KOPT-K1 (cell line): Measurements from ENCODE around the gene PPARG.
"Not testable (repeated sequence)": the region's sequence is repeated elsewhere in the genome, so short reads cannot be mapped to it uniquely, and the experiment has no call there.

Source experiments
- H3K27ac ChIP-seq: fragments of 200-600 bp; sonication (generic); 2 replicates; pipeline ENCODE4 v1.5.1; 2016; ENCODE audit warnings: antibody characterized with exemption, mild to moderate bottlenecking, low read depth, low read length; ENCODE audit not compliant: poor library complexity, severe bottlenecking
- H3K36me3 ChIP-seq: fragments of 200-600 bp; sonication (generic); 2 replicates; pipeline ENCODE4 v1.5.1; 2017; ENCODE audit warnings: antibody characterized with exemption, mild to moderate bottlenecking, low read length, moderate library complexity; ENCODE audit not compliant: insufficient read depth
- H3K9me3 ChIP-seq: fragments of 200-600 bp; sonication (generic); 2 replicates; pipeline ENCODE4 v1.5.1; 2017; ENCODE audit warnings: antibody characterized with exemption, low read length, mild to moderate bottlenecking; ENCODE audit not compliant: insufficient read depth, poor library complexity, severe bottlenecking

PPARG gene

GRCh38 chr3:12384451-12385233 is 95.8 kb downstream of the PPARG start:
- Histone ChIP-seq H3K27ac (no peak overlapping the region), H3K36me3 (no peaks in the 10 kb centered on the region), H3K9me3 (no peaks in the 10 kb centered on the region)

- H3K9me3 ChIP-seq, H3K27ac ChIP-seq, H3K36me3 ChIP-seq: not testable (repeated sequence)
Measured at GRCh38 chr3:12386514-12387291, 97.8 kb downstream of the PPARG start.

- H3K9me3 ChIP-seq: no peaks in the 10 kb centered on the region
- H3K36me3 ChIP-seq: no peaks in the 10 kb centered on the region
- no peak overlapping the region for H3K27ac ChIP-seq
Measured at GRCh38 chr3:12388185-12388584, 99.3 kb downstream of the PPARG start.

- H3K27ac ChIP-seq: no peak overlapping the region
- H3K36me3 ChIP-seq: no peaks in the 10 kb centered on the region
- H3K9me3 ChIP-seq: no peaks in the 10 kb centered on the region
Measured at GRCh38 chr3:12392101-12392878, 103.4 kb downstream of the PPARG start.

- no peaks in the 10 kb centered on the region for H3K36me3 ChIP-seq
- H3K27ac ChIP-seq: no peak overlapping the region
- H3K9me3 ChIP-seq: no peaks in the 10 kb centered on the region
Measured at GRCh38 chr3:12393894-12394293, 105.0 kb downstream of the PPARG start.

GRCh38 chr3:12394569-12395271 is 105.8 kb downstream of the PPARG start:
- Histone ChIP-seq H3K9me3 (no peaks in the 10 kb centered on the region), H3K36me3 (no peaks in the 10 kb centered on the region), H3K27ac (no peak overlapping the region)

- no peaks in the 10 kb centered on the region for H3K9me3 ChIP-seq
- H3K36me3 ChIP-seq: no peaks in the 10 kb centered on the region
- no peak overlapping the region for H3K27ac ChIP-seq
Measured at GRCh38 chr3:12395349-12396012, 106.6 kb downstream of the PPARG start.

GRCh38 chr3:12396471-12396870 is 107.6 kb downstream of the PPARG start:
- H3K36me3 ChIP-seq: no peaks in the 10 kb centered on the region

GRCh38 chr3:12399226-12399625 is 110.4 kb downstream of the PPARG start:
- H3K36me3 ChIP-seq: no peaks in the 10 kb centered on the region
- H3K9me3 ChIP-seq: no peaks in the 10 kb centered on the region
- H3K27ac ChIP-seq: no peak overlapping the region

More at GRCh38 chr3:12396471-12396870, 107.6 kb downstream of the PPARG start:
- Histone ChIP-seq H3K9me3 (no peaks in the 10 kb centered on the region), H3K27ac (no peak overlapping the region)

GRCh38 chr3:12400616-12401194 is 111.8 kb downstream of the PPARG start:
- H3K36me3 ChIP-seq: no peaks in the 10 kb centered on the region
- no peak overlapping the region for H3K27ac ChIP-seq

GRCh38 chr3:12401208-12401607 is 112.3 kb downstream of the PPARG start:
- Histone ChIP-seq H3K9me3 (no peaks in the 10 kb centered on the region), H3K36me3 (no peaks in the 10 kb centered on the region), H3K27ac (no peak overlapping the region)

More at GRCh38 chr3:12400616-12401194, 111.8 kb downstream of the PPARG start:
- H3K9me3 ChIP-seq: no peaks in the 10 kb centered on the region

GRCh38 chr3:12405432-12406272 is 116.8 kb downstream of the PPARG start:
- no peaks in the 10 kb centered on the region for H3K9me3 ChIP-seq
- H3K27ac ChIP-seq: no peak overlapping the region
- no peaks in the 10 kb centered on the region for H3K36me3 ChIP-seq

GRCh38 chr3:12408984-12409683 is 120.3 kb downstream of the PPARG start:
- H3K9me3 ChIP-seq: no peaks in the 10 kb centered on the region
- H3K36me3 ChIP-seq: no peaks in the 10 kb centered on the region
- H3K27ac ChIP-seq: no peak overlapping the region
